Sigmoid colon (tissue), 4 donors: ENCODE data around the gene UBE2N.

ENCODE experiments used
- EP300 ChIP-seq, 4 donors: sonication (generic); formaldehyde crosslinking; IDR thresholded peaks; one replicate each; pipeline ENCODE4 v1.6.1; 2017; ENCODE audit warnings: antibody characterized with exemption in 4 of 4
- POLR2A ChIP-seq, 2 donors: fragments of 450-650 bp; IDR thresholded peaks; one replicate each; pipeline ENCODE4 v1.6.1; 2016; ENCODE audit warnings: antibody characterized with exemption in 2 of 2, mild to moderate bottlenecking in 2 of 2, moderate library complexity in 2 of 2
- POLR2AphosphoS5 ChIP-seq, 4 donors: sonication (generic); formaldehyde crosslinking; IDR thresholded peaks; one replicate each; pipeline ENCODE4 v1.6.1; 2017; ENCODE audit warnings: antibody characterized with exemption in 4 of 4
- TF ChIP-seq, protein P1 (sequence below), 4 experiments: fragments of 450-650 bp in 3 of 4; fragments of 200-600 bp in 1 of 4; IDR thresholded peaks; one replicate each; pipeline ENCODE4 v1.5.1; 2016 to 2019; ENCODE audit warnings: antibody characterized with exemption in 4 of 4, mild to moderate bottlenecking in 3 of 4, moderate library complexity in 2 of 4

DNA sequence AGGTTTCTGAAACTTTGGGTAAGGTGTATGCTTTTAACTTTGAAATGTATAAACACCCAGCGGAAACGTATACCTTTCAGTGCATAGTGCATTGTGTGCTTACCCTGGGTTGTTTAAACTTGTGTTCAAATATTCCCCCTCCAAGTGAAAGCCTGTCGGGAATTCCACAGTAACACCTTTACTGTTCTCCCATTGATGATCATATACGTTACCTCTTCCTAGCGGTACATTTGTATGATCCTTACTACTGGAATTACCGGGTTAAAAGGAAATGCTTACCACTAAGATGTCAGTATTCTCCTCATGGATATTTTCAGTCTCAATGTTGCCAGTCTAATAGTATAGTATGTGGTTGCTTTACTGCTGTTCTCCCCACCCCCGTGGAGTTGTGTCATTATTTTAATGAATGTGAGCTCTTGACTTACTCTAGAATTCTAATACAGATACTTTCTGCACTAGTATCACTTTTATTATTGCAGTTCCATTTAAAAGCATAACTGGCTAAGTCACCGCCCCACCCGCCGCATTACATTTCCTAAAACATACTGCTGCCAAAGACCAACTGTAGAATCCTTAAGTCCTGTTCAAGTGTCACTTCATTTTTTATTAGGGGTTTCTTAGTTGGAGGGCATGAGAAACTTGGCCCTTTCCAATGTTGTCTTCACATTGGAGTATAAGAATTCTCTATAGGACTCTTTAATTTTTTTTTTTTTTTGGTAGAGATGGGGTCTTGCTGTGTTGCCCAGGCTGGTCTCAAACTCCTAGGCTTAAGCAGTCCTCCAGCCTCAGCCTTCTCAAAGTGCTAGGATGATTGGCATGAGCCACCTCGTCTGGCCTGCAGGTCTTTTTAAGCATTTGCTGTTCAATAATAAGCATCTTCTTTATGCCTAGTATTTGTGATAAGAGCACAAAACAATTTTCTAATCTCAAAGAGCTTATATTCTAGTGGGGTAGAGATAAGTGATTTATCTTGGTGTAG, 39.1 kb downstream of the UBE2N start:
- TF ChIP-seq, protein P1, sequence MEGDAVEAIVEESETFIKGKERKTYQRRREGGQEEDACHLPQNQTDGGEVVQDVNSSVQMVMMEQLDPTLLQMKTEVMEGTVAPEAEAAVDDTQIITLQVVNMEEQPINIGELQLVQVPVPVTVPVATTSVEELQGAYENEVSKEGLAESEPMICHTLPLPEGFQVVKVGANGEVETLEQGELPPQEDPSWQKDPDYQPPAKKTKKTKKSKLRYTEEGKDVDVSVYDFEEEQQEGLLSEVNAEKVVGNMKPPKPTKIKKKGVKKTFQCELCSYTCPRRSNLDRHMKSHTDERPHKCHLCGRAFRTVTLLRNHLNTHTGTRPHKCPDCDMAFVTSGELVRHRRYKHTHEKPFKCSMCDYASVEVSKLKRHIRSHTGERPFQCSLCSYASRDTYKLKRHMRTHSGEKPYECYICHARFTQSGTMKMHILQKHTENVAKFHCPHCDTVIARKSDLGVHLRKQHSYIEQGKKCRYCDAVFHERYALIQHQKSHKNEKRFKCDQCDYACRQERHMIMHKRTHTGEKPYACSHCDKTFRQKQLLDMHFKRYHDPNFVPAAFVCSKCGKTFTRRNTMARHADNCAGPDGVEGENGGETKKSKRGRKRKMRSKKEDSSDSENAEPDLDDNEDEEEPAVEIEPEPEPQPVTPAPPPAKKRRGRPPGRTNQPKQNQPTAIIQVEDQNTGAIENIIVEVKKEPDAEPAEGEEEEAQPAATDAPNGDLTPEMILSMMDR (IDR thresholded peaks at IDR 0.05): no peak
- no peak for TF ChIP-seq POLR2A (IDR thresholded peaks at IDR 0.05)
- TF ChIP-seq POLR2AphosphoS5 (IDR thresholded peaks at IDR 0.05): no peak
- no peak for TF ChIP-seq EP300 (IDR thresholded peaks at IDR 0.05)
